ENCODE measurements around the gene LIPI.

LIPI gene

GRCh38 chr21:14210738-14211137 lies at the start of gene LIPI:
Gene LIPI, minus strand, starts transcription at chr21:14210955. Its CDS starts 110 bp downstream, at chr21:14210845.
- no peak within 1 kb of the TSS for H3K9ac ChIP-seq (ENCODE audit: low read depth, low read length)
- no peak within 1 kb of the TSS for H3K27ac ChIP-seq (ENCODE audit: low read length)
- ATAC-seq (ENCODE audit: insufficient read depth, low read depth) = no peak
- no peak within 1 kb of the TSS for H3K4me3 ChIP-seq (ENCODE audit: low read depth in 1 of 2, low read length in 2 of 2)
- no peaks in the 10 kb centered on the region for H3K4me1 ChIP-seq (ENCODE audit: insufficient read depth, low read length)
- H4K20me1 ChIP-seq (ENCODE audit: insufficient read depth, low read length) = no peaks in the 10 kb centered on the region
- H3K9me3 ChIP-seq (ENCODE audit: insufficient read depth, low read length, severe bottlenecking) = no peaks in the 10 kb centered on the region
- no peak within 1 kb of the TSS for H2AFZ ChIP-seq (ENCODE audit: low read depth, low read length)
- no peak within 1 kb of the TSS for H3K4me2 ChIP-seq (ENCODE audit: insufficient read depth, low read length)
- TF ChIP-seq CTCF (IDR thresholded peaks at IDR 0.05; ENCODE audit: borderline replicate concordance, extremely low read depth, low read length, poor library complexity, severe bottlenecking) (no peak), EZH2 (IDR thresholded peaks at IDR 0.05; ENCODE audit: borderline replicate concordance, low read depth, low read length, severe bottlenecking) (no peak)
- H3K27me3 ChIP-seq (ENCODE audit: insufficient read depth, low read length, poor library complexity) = peaks cover 3% of the 10 kb centered on the region
- H3K79me2 ChIP-seq (ENCODE audit: insufficient read depth, low read length) = no peaks in the 10 kb centered on the region
- H3K36me3 ChIP-seq (ENCODE audit: insufficient read depth, low read length) = no peaks in the 10 kb centered on the region
- no peak for DNase-seq

- Histone ChIP-seq H4K20me1 (ENCODE audit: insufficient read depth, low read length) (no peaks in the 10 kb centered on the region), H2AFZ (ENCODE audit: low read depth, low read length) (no peak overlapping the region), H3K4me3 (ENCODE audit: low read depth in 1 of 2, low read length in 2 of 2) (no peak overlapping the region), H3K4me1 (ENCODE audit: insufficient read depth, low read length) (no peaks in the 10 kb centered on the region), H3K4me2 (ENCODE audit: insufficient read depth, low read length) (no peak overlapping the region), H3K27ac (ENCODE audit: low read length) (no peak overlapping the region), H3K9ac (ENCODE audit: low read depth, low read length) (no peak overlapping the region), H3K27me3 (ENCODE audit: insufficient read depth, low read length, poor library complexity) (no peaks in the 10 kb centered on the region), H3K9me3 (ENCODE audit: insufficient read depth, low read length, severe bottlenecking) (no peaks in the 10 kb centered on the region), H3K79me2 (ENCODE audit: insufficient read depth, low read length) (no peaks in the 10 kb centered on the region), H3K36me3 (ENCODE audit: insufficient read depth, low read length) (no peaks in the 10 kb centered on the region)
- DNase-seq = no peak
- no peak for ATAC-seq (ENCODE audit: insufficient read depth, low read depth)
- TF ChIP-seq CTCF (IDR thresholded peaks at IDR 0.05; ENCODE audit: borderline replicate concordance, extremely low read depth, low read length, poor library complexity, severe bottlenecking) (no peak), EZH2 (IDR thresholded peaks at IDR 0.05; ENCODE audit: borderline replicate concordance, low read depth, low read length, severe bottlenecking) (no peak)
These were observed 49.5 kb upstream of the LIPI start for GRCh38 chr21:14260174-14260764.

GRCh38 chr21:14259747-14260146 lies 49.0 kb upstream of the LIPI start:
- no peak overlapping the region for H3K27ac ChIP-seq (ENCODE audit: low read length)
- H3K4me1 ChIP-seq (ENCODE audit: insufficient read depth, low read length) = no peaks in the 10 kb centered on the region
- no peaks in the 10 kb centered on the region for H4K20me1 ChIP-seq (ENCODE audit: insufficient read depth, low read length)
- no peak overlapping the region for H3K4me3 ChIP-seq (ENCODE audit: low read depth in 1 of 2, low read length in 2 of 2)
- no peaks in the 10 kb centered on the region for H3K36me3 ChIP-seq (ENCODE audit: insufficient read depth, low read length)
- H3K79me2 ChIP-seq (ENCODE audit: insufficient read depth, low read length) = no peaks in the 10 kb centered on the region
- H2AFZ ChIP-seq (ENCODE audit: low read depth, low read length) = no peak overlapping the region
- DNase-seq = no peak
- H3K9ac ChIP-seq (ENCODE audit: low read depth, low read length) = no peak overlapping the region
- H3K9me3 ChIP-seq (ENCODE audit: insufficient read depth, low read length, severe bottlenecking) = no peaks in the 10 kb centered on the region
- TF ChIP-seq EZH2 (IDR thresholded peaks at IDR 0.05; ENCODE audit: borderline replicate concordance, low read depth, low read length, severe bottlenecking) (no peak), CTCF (IDR thresholded peaks at IDR 0.05; ENCODE audit: borderline replicate concordance, extremely low read depth, low read length, poor library complexity, severe bottlenecking) (peak; percentile 78)
- peak; percentile 85 for ATAC-seq (ENCODE audit: insufficient read depth, low read depth)
- no peak overlapping the region for H3K4me2 ChIP-seq (ENCODE audit: insufficient read depth, low read length)
- H3K27me3 ChIP-seq (ENCODE audit: insufficient read depth, low read length, poor library complexity) = no peaks in the 10 kb centered on the region

Measured in DND-41 (cell line).